ENCODE measurements around the gene ANXA3. TPM values are rescaled to one million over a fixed set of nuclear protein-coding genes. Genes with fewer than 3 reads are reported as not detected.

The ANXA3 gene
- total RNA-seq, 1 donor: 12.3 TPM

DNA sequence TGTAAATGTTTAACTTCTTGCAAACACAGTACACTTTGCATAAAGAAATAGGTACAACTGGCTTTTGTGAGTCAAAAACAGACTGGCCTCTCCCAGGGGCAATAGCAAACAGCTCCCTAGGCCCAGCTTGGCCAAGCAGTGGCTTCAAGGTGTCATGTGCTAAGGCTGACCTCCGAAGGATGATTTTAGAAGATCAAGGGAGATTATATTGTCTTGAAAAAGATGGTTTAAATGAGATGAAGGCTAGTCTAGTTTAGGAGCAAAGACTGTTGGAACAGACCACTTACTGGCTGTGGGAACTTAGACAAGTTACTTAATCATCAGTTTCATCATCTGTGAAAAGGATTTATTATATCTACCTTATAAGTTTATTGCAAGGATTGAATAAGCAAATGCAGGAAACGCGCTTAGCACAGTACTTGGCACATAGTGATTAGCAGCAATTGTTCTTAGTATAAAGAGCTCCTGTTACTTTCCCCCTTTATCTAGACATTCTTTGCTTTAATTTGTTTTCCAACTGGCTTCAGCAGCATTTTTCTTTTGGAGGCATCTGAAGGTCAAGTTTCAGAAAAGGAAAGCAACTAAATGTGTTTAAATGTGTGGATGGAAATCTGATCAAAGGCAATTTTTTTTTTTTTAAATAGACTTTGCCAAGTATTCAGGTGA lies 17.2 kb downstream of the ANXA3 start:
- DNase-seq (ENCODE audit: low read depth): peak; percentile 81
- H3K4me3 ChIP-seq (ENCODE audit: low read depth, low read length): no peak overlapping the region
- TF ChIP-seq, protein P1, sequence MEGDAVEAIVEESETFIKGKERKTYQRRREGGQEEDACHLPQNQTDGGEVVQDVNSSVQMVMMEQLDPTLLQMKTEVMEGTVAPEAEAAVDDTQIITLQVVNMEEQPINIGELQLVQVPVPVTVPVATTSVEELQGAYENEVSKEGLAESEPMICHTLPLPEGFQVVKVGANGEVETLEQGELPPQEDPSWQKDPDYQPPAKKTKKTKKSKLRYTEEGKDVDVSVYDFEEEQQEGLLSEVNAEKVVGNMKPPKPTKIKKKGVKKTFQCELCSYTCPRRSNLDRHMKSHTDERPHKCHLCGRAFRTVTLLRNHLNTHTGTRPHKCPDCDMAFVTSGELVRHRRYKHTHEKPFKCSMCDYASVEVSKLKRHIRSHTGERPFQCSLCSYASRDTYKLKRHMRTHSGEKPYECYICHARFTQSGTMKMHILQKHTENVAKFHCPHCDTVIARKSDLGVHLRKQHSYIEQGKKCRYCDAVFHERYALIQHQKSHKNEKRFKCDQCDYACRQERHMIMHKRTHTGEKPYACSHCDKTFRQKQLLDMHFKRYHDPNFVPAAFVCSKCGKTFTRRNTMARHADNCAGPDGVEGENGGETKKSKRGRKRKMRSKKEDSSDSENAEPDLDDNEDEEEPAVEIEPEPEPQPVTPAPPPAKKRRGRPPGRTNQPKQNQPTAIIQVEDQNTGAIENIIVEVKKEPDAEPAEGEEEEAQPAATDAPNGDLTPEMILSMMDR (IDR thresholded peaks at IDR 0.05; ENCODE audit: insufficient read depth, low read length): no peak

DNA sequence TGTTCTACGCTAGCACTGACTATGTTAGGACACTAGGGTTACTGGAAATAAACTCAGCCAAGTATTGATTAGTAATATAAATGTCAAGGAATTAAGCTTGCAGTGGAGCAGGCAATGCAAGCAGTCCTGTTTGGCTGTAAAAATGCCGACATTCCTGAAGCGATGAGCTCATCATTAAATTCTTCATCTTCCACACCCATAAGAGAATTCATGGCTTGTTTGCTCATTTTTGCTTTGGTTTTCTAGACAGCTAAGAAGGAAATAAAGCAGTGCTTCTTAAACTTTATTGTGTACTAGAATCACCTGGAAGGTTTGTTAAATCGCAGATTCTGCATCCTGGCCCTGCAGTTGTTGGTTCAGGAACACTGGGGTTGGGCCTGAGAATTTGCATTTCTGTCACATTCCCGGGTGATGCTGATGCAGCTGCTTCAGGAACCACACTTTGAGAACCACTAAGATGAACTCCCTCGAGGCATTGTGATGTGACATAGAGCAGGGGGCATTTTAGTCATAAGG lies 17.8 kb downstream of the ANXA3 start:
- H3K4me3 ChIP-seq (ENCODE audit: low read depth, low read length): no peak overlapping the region
- DNase-seq (ENCODE audit: low read depth): peak; percentile 92
- TF ChIP-seq, protein P1 (IDR thresholded peaks at IDR 0.05; ENCODE audit: insufficient read depth, low read length): no peak

DNA sequence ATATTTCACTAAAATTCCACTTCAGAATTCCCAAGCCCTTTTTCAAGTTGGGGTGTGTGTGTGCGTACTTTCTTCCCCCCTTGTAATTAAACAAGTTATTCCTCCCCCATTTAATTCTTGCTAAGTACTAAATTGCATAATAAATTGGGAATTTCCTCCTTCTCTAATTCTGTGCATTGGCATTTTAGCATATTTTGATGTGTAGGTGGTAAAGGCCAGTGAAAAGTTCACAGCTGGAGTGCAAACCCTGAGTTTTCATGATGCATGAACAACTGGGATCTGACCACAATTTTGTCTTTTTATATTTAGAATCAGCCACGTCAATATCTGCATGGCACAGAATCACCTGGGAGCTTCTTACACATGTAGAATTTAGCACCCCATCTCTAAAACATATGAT lies 18.5 kb downstream of the ANXA3 start:
- no peak for DNase-seq (ENCODE audit: low read depth)
- no peak overlapping the region for H3K4me3 ChIP-seq (ENCODE audit: low read depth, low read length)
- TF ChIP-seq, protein P1 (IDR thresholded peaks at IDR 0.05; ENCODE audit: insufficient read depth, low read length): no peak

DNA sequence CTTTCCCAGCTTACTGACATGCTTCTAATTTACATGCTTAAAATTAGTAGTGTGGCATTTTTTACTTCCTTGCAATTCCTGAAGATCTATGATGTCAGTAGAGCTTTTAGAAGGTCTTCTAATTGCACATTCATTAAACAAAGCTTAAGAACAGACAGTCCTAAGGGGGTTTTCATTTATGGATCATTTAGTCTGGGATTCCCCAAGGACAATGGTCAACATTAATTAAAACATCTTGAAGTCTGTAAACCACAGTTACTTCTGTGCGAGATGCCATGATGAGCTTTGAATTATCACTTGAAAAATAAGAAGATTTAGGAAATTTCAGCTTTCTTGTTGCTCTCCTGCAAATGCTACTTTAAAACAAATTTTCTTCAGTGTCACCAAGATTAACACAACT lies 20.2 kb downstream of the ANXA3 start:
- H3K4me3 ChIP-seq (ENCODE audit: low read depth, low read length): no peak overlapping the region
- TF ChIP-seq, protein P1 (IDR thresholded peaks at IDR 0.05; ENCODE audit: insufficient read depth, low read length): no peak
- no peak for DNase-seq (ENCODE audit: low read depth)

DNA sequence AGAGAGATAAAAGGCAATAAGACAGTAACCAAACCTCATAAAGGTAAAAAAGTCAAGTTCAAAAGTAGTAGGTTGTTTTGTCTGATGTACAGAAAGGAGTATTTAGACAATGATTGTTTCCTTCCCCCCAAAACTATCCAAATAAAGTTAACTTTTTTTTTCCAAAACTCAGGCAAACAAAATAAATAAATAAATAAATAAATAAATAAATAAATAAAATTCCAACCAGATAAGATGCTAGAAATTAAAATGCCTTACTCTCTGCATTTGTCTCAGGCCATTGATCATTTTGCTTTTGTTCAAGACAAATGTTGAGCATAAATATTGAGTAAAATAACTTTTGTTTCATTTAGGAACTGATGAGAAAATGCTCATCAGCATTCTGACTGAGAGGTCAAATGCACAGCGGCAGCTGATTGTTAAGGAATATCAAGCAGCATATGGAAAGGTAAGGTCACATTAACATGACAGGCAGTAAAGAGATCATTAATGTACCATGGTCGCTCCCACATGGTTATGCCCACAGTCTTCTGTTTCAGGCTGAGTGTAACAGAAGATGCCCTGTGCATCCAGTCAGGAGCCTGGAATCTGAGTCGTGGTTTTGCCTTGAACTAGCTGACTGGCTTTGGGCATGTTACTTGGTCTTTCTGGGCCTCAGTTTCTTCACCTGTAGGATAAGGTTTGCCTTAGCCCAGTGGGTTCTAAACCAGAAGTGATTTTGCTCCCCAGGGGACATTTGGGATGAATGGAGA lies 27.3 kb downstream of the ANXA3 start:
- TF ChIP-seq, protein P1 (IDR thresholded peaks at IDR 0.05; ENCODE audit: insufficient read depth, low read length): no peak

DNA sequence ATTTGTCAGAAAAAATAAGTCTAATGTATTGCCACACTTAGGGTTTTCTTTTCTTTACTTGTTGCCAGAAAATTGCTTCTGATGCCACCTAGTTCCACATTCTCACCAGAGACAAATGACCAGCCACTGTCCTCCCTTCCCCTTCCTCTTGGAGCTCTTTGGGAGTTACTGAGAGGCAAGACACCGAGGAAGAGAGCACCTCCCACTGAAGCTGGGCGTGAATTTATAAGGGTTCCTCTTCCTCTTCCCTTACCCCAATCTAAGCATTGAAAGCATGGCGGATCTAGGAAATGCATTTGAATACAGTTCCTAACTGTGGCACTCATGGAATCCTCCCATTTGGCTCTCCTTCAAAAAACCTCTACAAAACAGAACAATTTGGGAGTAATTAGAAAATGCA lies 30.0 kb downstream of the ANXA3 start:
- H3K4me3 ChIP-seq (ENCODE audit: low read depth, low read length): no peak overlapping the region
- TF ChIP-seq, protein P1 (IDR thresholded peaks at IDR 0.05; ENCODE audit: insufficient read depth, low read length): no peak
- DNase-seq (ENCODE audit: low read depth): no peak

More for the DNA sequence above, 27.3 kb downstream of the ANXA3 start:
- H3K4me3 ChIP-seq (ENCODE audit: low read depth, low read length): no peak overlapping the region
- DNase-seq (ENCODE audit: low read depth): no peak
